Measurements from ENCODE around the gene RTTN. TPM values are rescaled to one million over a fixed set of nuclear protein-coding genes. Genes with fewer than 3 reads are reported as not detected.

Gene RTTN
- total and polyA plus RNA-seq, 2 of the 13 experiments (the other 11 are each of a cell fraction or from before 2014, with no cell fraction given): 5.4 to 18.7 TPM

DNA sequence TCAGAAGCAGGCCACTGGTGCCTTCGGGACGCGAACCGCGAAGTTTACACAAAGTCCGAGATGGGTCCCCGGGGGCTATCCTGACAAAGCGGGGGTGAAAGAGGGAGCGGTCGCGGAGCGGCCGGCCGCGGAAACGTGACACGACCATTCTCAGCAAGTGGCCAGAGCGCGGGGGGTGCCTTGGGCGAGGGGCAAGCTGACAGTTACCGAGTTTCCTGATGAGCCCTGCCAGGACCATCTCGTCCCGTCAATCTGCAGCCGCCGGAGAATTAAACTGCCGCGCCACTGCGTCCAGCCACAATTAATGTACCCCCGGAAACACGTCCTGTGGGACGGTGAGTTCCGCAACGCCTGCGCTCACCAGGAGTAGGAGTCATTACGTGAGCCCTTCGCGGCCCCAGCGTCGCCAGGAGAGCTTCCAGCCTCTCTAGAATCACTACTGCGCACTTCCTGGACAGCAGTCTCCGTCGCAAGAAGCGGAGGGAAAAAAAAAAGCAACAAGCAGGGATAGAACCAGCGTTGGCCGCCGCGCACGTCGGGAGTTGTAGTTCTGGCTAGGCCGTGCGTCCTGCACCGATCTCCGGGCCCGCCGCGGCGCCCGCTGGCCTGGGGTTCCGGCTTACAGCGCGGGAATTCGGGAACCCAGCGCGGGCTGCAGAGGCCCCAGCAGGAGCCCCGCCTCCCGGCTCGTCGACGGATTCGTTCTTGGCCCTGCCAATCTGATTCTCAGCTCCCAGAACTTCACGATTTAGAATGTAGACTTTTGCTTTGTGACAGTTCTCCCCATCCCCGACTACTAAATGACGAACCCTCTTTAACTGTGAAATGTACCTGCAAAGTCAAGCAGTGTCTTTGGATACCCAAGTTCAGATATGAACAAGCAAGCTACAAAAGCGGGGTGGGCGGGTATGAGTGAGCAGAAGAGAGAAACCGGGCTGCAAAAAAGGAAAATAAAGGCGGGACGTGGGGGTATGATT is at the start of gene RTTN (continued):
- TF ChIP-seq ZNF256 (CRISPR knock-in tag; conservative IDR thresholded peaks at IDR 0.05): no peak; the same call in 1 of the 2 replicates
- no peak for TF ChIP-seq CEBPZ (IDR thresholded peaks at IDR 0.05; ENCODE audit: low read length)
- peak; percentile 82 for TF ChIP-seq HINFP (CRISPR knock-in tag; IDR thresholded peaks at IDR 0.05; ENCODE audit: low read depth)
- no peak for TF ChIP-seq NCOA1 (CRISPR knock-in tag; IDR thresholded peaks at IDR 0.05)
- TF ChIP-seq MEIS2 (CRISPR knock-in tag; IDR thresholded peaks at IDR 0.05): peak; percentile 91; the same call in 1 of the 2 replicates
- TF ChIP-seq ZNF296 (CRISPR knock-in tag; conservative IDR thresholded peaks at IDR 0.05): no peak
- no peak for TF ChIP-seq CENPBD1 (CRISPR knock-in tag; IDR thresholded peaks at IDR 0.05; ENCODE audit: borderline replicate concordance, low read depth)
- TF ChIP-seq SALL1 (CRISPR knock-in tag; IDR thresholded peaks at IDR 0.05): peak; percentile 85
- TF ChIP-seq TMF1 (CRISPR knock-in tag; IDR thresholded peaks at IDR 0.05; ENCODE audit: low read depth): peak; percentile 59; the same call in 1 of the 2 replicates
- TF ChIP-seq, protein P1, sequence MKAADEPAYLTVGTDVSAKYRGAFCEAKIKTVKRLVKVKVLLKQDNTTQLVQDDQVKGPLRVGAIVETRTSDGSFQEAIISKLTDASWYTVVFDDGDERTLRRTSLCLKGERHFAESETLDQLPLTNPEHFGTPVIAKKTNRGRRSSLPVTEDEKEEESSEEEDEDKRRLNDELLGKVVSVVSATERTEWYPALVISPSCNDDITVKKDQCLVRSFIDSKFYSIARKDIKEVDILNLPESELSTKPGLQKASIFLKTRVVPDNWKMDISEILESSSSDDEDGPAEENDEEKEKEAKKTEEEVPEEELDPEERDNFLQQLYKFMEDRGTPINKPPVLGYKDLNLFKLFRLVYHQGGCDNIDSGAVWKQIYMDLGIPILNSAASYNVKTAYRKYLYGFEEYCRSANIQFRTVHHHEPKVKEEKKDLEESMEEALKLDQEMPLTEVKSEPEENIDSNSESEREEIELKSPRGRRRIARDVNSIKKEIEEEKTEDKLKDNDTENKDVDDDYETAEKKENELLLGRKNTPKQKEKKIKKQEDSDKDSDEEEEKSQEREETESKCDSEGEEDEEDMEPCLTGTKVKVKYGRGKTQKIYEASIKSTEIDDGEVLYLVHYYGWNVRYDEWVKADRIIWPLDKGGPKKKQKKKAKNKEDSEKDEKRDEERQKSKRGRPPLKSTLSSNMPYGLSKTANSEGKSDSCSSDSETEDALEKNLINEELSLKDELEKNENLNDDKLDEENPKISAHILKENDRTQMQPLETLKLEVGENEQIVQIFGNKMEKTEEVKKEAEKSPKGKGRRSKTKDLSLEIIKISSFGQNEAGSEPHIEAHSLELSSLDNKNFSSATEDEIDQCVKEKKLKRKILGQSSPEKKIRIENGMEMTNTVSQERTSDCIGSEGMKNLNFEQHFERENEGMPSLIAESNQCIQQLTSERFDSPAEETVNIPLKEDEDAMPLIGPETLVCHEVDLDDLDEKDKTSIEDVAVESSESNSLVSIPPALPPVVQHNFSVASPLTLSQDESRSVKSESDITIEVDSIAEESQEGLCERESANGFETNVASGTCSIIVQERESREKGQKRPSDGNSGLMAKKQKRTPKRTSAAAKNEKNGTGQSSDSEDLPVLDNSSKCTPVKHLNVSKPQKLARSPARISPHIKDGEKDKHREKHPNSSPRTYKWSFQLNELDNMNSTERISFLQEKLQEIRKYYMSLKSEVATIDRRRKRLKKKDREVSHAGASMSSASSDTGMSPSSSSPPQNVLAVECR (CRISPR knock-in tag; IDR thresholded peaks at IDR 0.05; ENCODE audit: borderline replicate concordance): peak; percentile 99
- peak; percentile 56; the same call in 1 of the 2 replicates for TF ChIP-seq ZSCAN9 (CRISPR knock-in tag; IDR thresholded peaks at IDR 0.05; ENCODE audit: borderline replicate concordance)
- TF ChIP-seq ZNF660 (CRISPR knock-in tag; IDR thresholded peaks at IDR 0.05; ENCODE audit: borderline replicate concordance, low read depth): no peak
- TF ChIP-seq ZNF577 (CRISPR knock-in tag; IDR thresholded peaks at IDR 0.05; ENCODE audit: borderline replicate concordance, low read depth): no peak
- TF ChIP-seq TP53 (CRISPR knock-in tag; conservative IDR thresholded peaks at IDR 0.05): peak; percentile 81; the same call in 1 of the 2 replicates
- peak; percentile 75; the same call in 1 of the 2 replicates for TF ChIP-seq PITX1 (CRISPR knock-in tag; IDR thresholded peaks at IDR 0.05)
- peak; percentile 47; the same call in 1 of the 2 replicates for TF ChIP-seq ZNF839 (CRISPR knock-in tag; IDR thresholded peaks at IDR 0.05; ENCODE audit: borderline replicate concordance)
- TF ChIP-seq ZNF775 (CRISPR knock-in tag; IDR thresholded peaks at IDR 0.05; ENCODE audit: borderline replicate concordance): 0 out of 2 replicates have a peak, but pooled peaks have one; percentile 22
- peak; percentile 78; the same call in 1 of the 2 replicates for TF ChIP-seq FOXC1 (CRISPR knock-in tag; IDR thresholded peaks at IDR 0.05; ENCODE audit: borderline replicate concordance)
